ENCODE measurements around the gene MTARC2. TPM values are rescaled to one million over a fixed set of nuclear protein-coding genes. Genes with fewer than 3 reads are reported as not detected.

The MTARC2 gene
- polyA plus RNA-seq, 1 of the 3 experiments (the other 2 are of a cell fraction) = 6.1 TPM

GRCh38 chr1:220789532-220790147, 41.5 kb downstream of the MTARC2 start:
- Histone ChIP-seq H3K27ac (ENCODE audit: low read depth in 2 of 2, low read length in 1 of 2) (no peak overlapping the region), H3K4me1 (ENCODE audit: control insufficient read depth in 1 of 2, insufficient read depth in 2 of 2, low read depth in 1 of 2, low read length in 1 of 2) (peaks cover 0 to 30% of the 10 kb centered on the region in 2 experiments; a peak in 2 of 4 replicates), H3K36me3 (replicated peaks in 1 of 2; ENCODE audit: control insufficient read depth in 1 of 2, insufficient read depth in 2 of 2, low read length in 1 of 2) (peaks cover 0 to 2% of the 10 kb centered on the region in 2 experiments), H4K20me1 (ENCODE audit: insufficient read depth) (no peaks in the 10 kb centered on the region), H3K27me3 (ENCODE audit: insufficient read depth) (no peaks in the 10 kb centered on the region), H3F3A (replicated peaks; ENCODE audit: insufficient read depth) (no peaks in the 10 kb centered on the region), H3K79me2 (ENCODE audit: insufficient read depth) (no peaks in the 10 kb centered on the region), H3K9me2 (no peaks in the 10 kb centered on the region), H3K9ac (no peak overlapping the region), H3K4me3 (ENCODE audit: low read depth in 2 of 2, low read length in 1 of 2) (no peak overlapping the region), H3K9me3 (no peaks in the 10 kb centered on the region), H3K4me2 (no peak overlapping the region), H2AFZ (ENCODE audit: low read depth) (no peak overlapping the region)
- TF ChIP-seq USF2 (IDR thresholded peaks at IDR 0.05; ENCODE audit: borderline replicate concordance, low read depth, low read length) (no peak), YY1 (IDR thresholded peaks at IDR 0.05; ENCODE audit: low read depth) (no peak), USF1 (IDR thresholded peaks at IDR 0.05; ENCODE audit: borderline replicate concordance, low read depth) (no peak)
- WGBS (ENCODE audit: low lambda C conversion rate) = 85% methylated on average over 2 of the region's 2 CpGs
- DNase-seq = no peak
- CTCF ChIA-PET = interaction anchor here (0.9 to 7.6 kb wide), 6 partner anchors 13 to 600 kb away, joined by 3 to 63 read pairs (median 4); no protein-coding TSS in a partner anchor
- POLR2A ChIA-PET = no interaction called here

GRCh38 chr1:220791285-220791684, 43.2 kb downstream of the MTARC2 start:
- Histone ChIP-seq H3K9me3 (no peaks in the 10 kb centered on the region), H3K4me2 (no peak overlapping the region), H2AFZ (ENCODE audit: low read depth) (no peak overlapping the region), H3K36me3 (replicated peaks in 1 of 2; ENCODE audit: control insufficient read depth in 1 of 2, insufficient read depth in 2 of 2, low read length in 1 of 2) (peaks cover 0 to 9% of the 10 kb centered on the region in 2 experiments), H3K27ac (ENCODE audit: low read depth in 2 of 2, low read length in 1 of 2) (peak overlapping the region in 1 of 2 experiments; percentile 51; a peak in 2 of 4 replicates), H3K4me1 (ENCODE audit: control insufficient read depth in 1 of 2, insufficient read depth in 2 of 2, low read depth in 1 of 2, low read length in 1 of 2) (peaks cover 0 to 14% of the 10 kb centered on the region in 2 experiments; a peak in 2 of 4 replicates), H3K9me2 (no peaks in the 10 kb centered on the region), H3F3A (replicated peaks; ENCODE audit: insufficient read depth) (no peaks in the 10 kb centered on the region), H3K9ac (no peak overlapping the region), H3K4me3 (ENCODE audit: low read depth in 2 of 2, low read length in 1 of 2) (no peak overlapping the region), H3K79me2 (ENCODE audit: insufficient read depth) (no peaks in the 10 kb centered on the region), H4K20me1 (ENCODE audit: insufficient read depth) (no peaks in the 10 kb centered on the region), H3K27me3 (ENCODE audit: insufficient read depth) (no peaks in the 10 kb centered on the region)
- POLR2A ChIA-PET = no interaction called here
- peak; percentile 32 for DNase-seq
- 58% methylated on average over 6 of the region's 6 CpGs for WGBS (ENCODE audit: low lambda C conversion rate)
- CTCF ChIA-PET = interaction anchor here (1.0 to 7.6 kb wide), 7 partner anchors 11 to 412 kb away, joined by 3 to 63 read pairs (median 4); no protein-coding TSS in a partner anchor
- TF ChIP-seq CHD2 (IDR thresholded peaks at IDR 0.05; ENCODE audit: low read length, partially characterized antibody) (no peak), GABPA (IDR thresholded peaks at IDR 0.05; ENCODE audit: low read depth) (no peak), FOXM1 (IDR thresholded peaks at IDR 0.05; ENCODE audit: low read depth) (no peak), RAD21 (IDR thresholded peaks at IDR 0.05; ENCODE audit: low read length) (no peak), EZH2phosphoT487 (IDR thresholded peaks at IDR 0.05; ENCODE audit: borderline replicate concordance, low read depth) (no peak), USF2 (IDR thresholded peaks at IDR 0.05; ENCODE audit: borderline replicate concordance, low read depth, low read length) (no peak), EP300 (IDR thresholded peaks at IDR 0.05; ENCODE audit: borderline replicate concordance in 1 of 2, low read depth in 1 of 2, low read length in 1 of 2) (no peak), RFX5 (IDR thresholded peaks at IDR 0.05; ENCODE audit: low read length) (no peak), USF1 (IDR thresholded peaks at IDR 0.05; ENCODE audit: borderline replicate concordance, low read depth) (no peak), IRF3 (IDR thresholded peaks at IDR 0.05; ENCODE audit: low read depth, low read length) (no peak), YY1 (IDR thresholded peaks at IDR 0.05; ENCODE audit: low read depth) (no peak), ELF1 (IDR thresholded peaks at IDR 0.05) (no peak), POLR2AphosphoS5 (IDR thresholded peaks at IDR 0.05; ENCODE audit: low read depth, low read length) (no peak), REST (IDR thresholded peaks at IDR 0.05; ENCODE audit: low read depth, low read length) (no peak), JUND (IDR thresholded peaks at IDR 0.05) (no peak), FOSL2 (IDR thresholded peaks at IDR 0.05; ENCODE audit: borderline replicate concordance, low read depth) (no peak)
